RWPE2 (cell line): Measurements from ENCODE around the gene FBLN7.

Experiments used
- ATAC-seq: fragments of 200-7000 bp; cut with Tn5 transposase; 3 replicates; pipeline ENCODE4 v1.9.1; 2021; ENCODE audit warnings: low read depth
- DNase-seq: peaks from one replicate; pipeline ENCODE4 v3.0.0-alpha.2; 2020; ENCODE audit warnings: low spot score
- H3K27ac ChIP-seq: fragments of 450-650 bp; 2 replicates; pipeline ENCODE4 v1.5.1; 2017; ENCODE audit warnings: mild to moderate bottlenecking; ENCODE audit not compliant: poor library complexity, severe bottlenecking
- H3K27me3 ChIP-seq: fragments of 250-450 bp; sonication (Bioruptor Pico); 2 replicates; pipeline ENCODE4 v1.5.1; 2021; ENCODE audit warnings: mild to moderate bottlenecking, moderate library complexity; ENCODE audit not compliant: insufficient read depth, poor library complexity, severe bottlenecking
- H3K36me3 ChIP-seq: fragments of 250-450 bp; sonication (Bioruptor Pico); 2 replicates; pipeline ENCODE4 v1.5.1; 2020; ENCODE audit warnings: low read depth, mild to moderate bottlenecking, moderate library complexity
- H3K4me1 ChIP-seq: fragments of 250-450 bp; sonication (Bioruptor Pico); 2 replicates; pipeline ENCODE4 v1.5.1; 2021; ENCODE audit warnings: mild to moderate bottlenecking, moderate library complexity; ENCODE audit not compliant: insufficient read depth, poor library complexity, severe bottlenecking
- H3K4me3 ChIP-seq: fragments of 250-450 bp; sonication (Bioruptor Pico); 2 replicates; pipeline ENCODE4 v1.5.1; 2021; ENCODE audit warnings: mild to moderate bottlenecking, moderate library complexity; ENCODE audit not compliant: severe bottlenecking
- H3K9me3 ChIP-seq: fragments of 250-450 bp; sonication (Bioruptor Pico); 2 replicates; pipeline ENCODE4 v1.5.1; 2021; ENCODE audit warnings: mild to moderate bottlenecking, moderate library complexity; ENCODE audit not compliant: severe bottlenecking
- CTCF ChIP-seq: fragments of 450-650 bp; IDR thresholded peaks from one replicate; pipeline ENCODE4 v1.5.1; 2017; ENCODE audit warnings: mild to moderate bottlenecking, moderate library complexity; ENCODE audit not compliant: poor library complexity, severe bottlenecking

Gene FBLN7

GRCh38 chr2:112195950-112196349 lies 57.8 kb downstream of the FBLN7 start:
- TF ChIP-seq CTCF: no peak
- H3K27ac ChIP-seq: no peak overlapping the region
- no peaks in the 10 kb centered on the region for H3K4me1 ChIP-seq
- DNase-seq (no peak), ATAC-seq (no peak)
- no peaks in the 10 kb centered on the region for H3K27me3 ChIP-seq
- H3K36me3 ChIP-seq: no peaks in the 10 kb centered on the region
- no peak overlapping the region for H3K4me3 ChIP-seq
- H3K9me3 ChIP-seq: no peaks in the 10 kb centered on the region

GRCh38 chr2:112197868-112198267 lies 59.7 kb downstream of the FBLN7 start:
- no peak for TF ChIP-seq CTCF

GRCh38 chr2:112198780-112199179 lies 60.6 kb downstream of the FBLN7 start:
- DNase-seq: no peak
- Histone ChIP-seq H3K27me3 (no peaks in the 10 kb centered on the region), H3K4me1 (no peaks in the 10 kb centered on the region), H3K9me3 (peaks cover 1% of the 10 kb centered on the region), H3K27ac (no peak overlapping the region), H3K36me3 (no peaks in the 10 kb centered on the region), H3K4me3 (no peak overlapping the region)
- TF ChIP-seq CTCF: no peak
- ATAC-seq: no peak

More at GRCh38 chr2:112197868-112198267, 59.7 kb downstream of the FBLN7 start:
- no peaks in the 10 kb centered on the region for H3K27me3 ChIP-seq
- H3K9me3 ChIP-seq: no peaks in the 10 kb centered on the region
- H3K27ac ChIP-seq: no peak overlapping the region
- DNase-seq (no peak), ATAC-seq (no peak)
- no peaks in the 10 kb centered on the region for H3K36me3 ChIP-seq
- H3K4me1 ChIP-seq: no peaks in the 10 kb centered on the region
- H3K4me3 ChIP-seq: no peak overlapping the region

- Histone ChIP-seq H3K4me3 (no peak overlapping the region), H3K27ac (no peak overlapping the region), H3K36me3 (no peaks in the 10 kb centered on the region), H3K9me3 (peaks cover 6% of the 10 kb centered on the region), H3K4me1 (no peaks in the 10 kb centered on the region), H3K27me3 (no peaks in the 10 kb centered on the region)
- DNase-seq (no peak), ATAC-seq (no peak)
- TF ChIP-seq CTCF: no peak
Observed at GRCh38 chr2:112199188-112199587, 61.0 kb downstream of the FBLN7 start.

GRCh38 chr2:112201696-112202430 lies 63.7 kb downstream of the FBLN7 start:
- Histone ChIP-seq H3K27me3 (no peaks in the 10 kb centered on the region), H3K36me3 (no peaks in the 10 kb centered on the region), H3K9me3 (peaks cover 12% of the 10 kb centered on the region), H3K27ac (no peak overlapping the region), H3K4me1 (no peaks in the 10 kb centered on the region), H3K4me3 (no peak overlapping the region)
- ATAC-seq (no peak), DNase-seq (no peak)
- TF ChIP-seq CTCF: no peak
